HepG2 (cell line): ENCODE results near the gene PCIF1. TPM values are rescaled to one million over a fixed set of nuclear protein-coding genes. Genes with fewer than 3 reads are reported as not detected.
A peak's percentile ranks its signal among the peaks of the same experiment; 100 is the strongest.

Experiments used
- HOXA3 ChIP-seq: sonication (generic); formaldehyde crosslinking; IDR thresholded peaks from 2 replicates; pipeline ENCODE4 v1.5.0; 2020; ENCODE audit warnings: missing genetic modification reagents
- KLF6 ChIP-seq: IDR thresholded peaks from 2 replicates; pipeline ENCODE4 v1.8.0; 2016; ENCODE audit warnings: missing biosample characterization, missing genetic modification reagents
- MNT ChIP-seq: fragments of 450-650 bp; IDR thresholded peaks from 2 replicates; pipeline ENCODE4 v1.6.1; 2016
- MXI1 ChIP-seq: IDR thresholded peaks from 3 replicates; pipeline ENCODE4 v1.6.1; 2012; ENCODE audit warnings: low read depth, low read length, inconsistent platforms, borderline replicate concordance
- PCBP1 ChIP-seq: fragments of 200-400 bp; formaldehyde crosslinking; IDR thresholded peaks from 2 replicates; pipeline ENCODE4 v1.6.1; 2017; ENCODE audit warnings: mild to moderate bottlenecking, low read depth, low read length, borderline replicate concordance
- POGK ChIP-seq: sonication (generic); formaldehyde crosslinking; conservative IDR thresholded peaks from 2 replicates; pipeline ENCODE4 v1.8.0; 2022; ENCODE audit warnings: mild to moderate bottlenecking, moderate library complexity, missing genetic modification reagents
- RAD21 ChIP-seq: fragments of 450-650 bp; formaldehyde crosslinking; IDR thresholded peaks from 2 replicates; pipeline ENCODE4 v1.5.0; 2020; ENCODE audit warnings: mild to moderate bottlenecking
- REXO4 ChIP-seq: sonication (generic); formaldehyde crosslinking; IDR thresholded peaks from 2 replicates; pipeline ENCODE4 v1.8.0; 2022; ENCODE audit warnings: missing genetic modification reagents, mild to moderate bottlenecking, borderline replicate concordance
- SNAPC4 ChIP-seq: sonication (generic); formaldehyde crosslinking; IDR thresholded peaks from 2 replicates; pipeline ENCODE4 v1.4.0; 2020; ENCODE audit warnings: mild to moderate bottlenecking, missing genetic modification reagents
- SOX13 ChIP-seq, 3 experiments: fragments of 450-650 bp in 1 of 3; sonication (generic) in 1 of 3; formaldehyde crosslinking in 1 of 3; IDR thresholded peaks in 2 of 3; conservative IDR thresholded peaks in 1 of 3; 2 replicates each; pipeline versions ENCODE4 v1.5.0 to v1.6.1; 2016 to 2020; ENCODE audit warnings: antibody characterized with exemption in 1 of 3, mild to moderate bottlenecking in 1 of 3, missing compliant biosample characterization in 1 of 3, missing genetic modification reagents in 1 of 3, moderate library complexity in 1 of 3
- ZBTB43 ChIP-seq: sonication (generic); formaldehyde crosslinking; conservative IDR thresholded peaks from 2 replicates; pipeline ENCODE4 v1.4.0; 2020; ENCODE audit warnings: missing genetic modification reagents
- ZGPAT ChIP-seq: IDR thresholded peaks from 2 replicates; pipeline ENCODE4 v1.6.1; 2016; ENCODE audit warnings: mild to moderate bottlenecking
- ZNF616 ChIP-seq: sonication (generic); formaldehyde crosslinking; IDR thresholded peaks from 2 replicates; pipeline ENCODE4 v1.5.0; 2020; ENCODE audit warnings: low read depth, mild to moderate bottlenecking, missing genetic modification reagents
- ZNF7 ChIP-seq: IDR thresholded peaks from 2 replicates; pipeline ENCODE4 v1.6.1; 2016; ENCODE audit warnings: missing biosample characterization, missing genetic modification reagents
- ZNF776 ChIP-seq: sonication (generic); formaldehyde crosslinking; IDR thresholded peaks from 2 replicates; pipeline ENCODE4 v1.4.0; 2020; ENCODE audit warnings: mild to moderate bottlenecking, missing genetic modification reagents
- ZNF841 ChIP-seq: sonication (generic); formaldehyde crosslinking; IDR thresholded peaks from 2 replicates; pipeline ENCODE4 v1.8.1; 2023; ENCODE audit warnings: missing genetic modification reagents, borderline replicate concordance
- polyA plus RNA-seq, 8 experiments: library from polyadenylated mRNA; depleted of rRNA in 3 of 8; stranded (reverse) in 7 of 8; unstranded in 1 of 8; fragments of >200 nt; fragmentation: Illumina TruSeq in 4 of 8; extraction: Trizol in 4 of 8; gene quantifications; 2 replicates each; pipeline versions ENCODE4 v1.2.1 to v1.2.3, GENCODE V29; 2011 to 2016; ENCODE audit warnings: low read depth in 4 of 8, missing spikeins in 1 of 8, mixed read lengths in 1 of 8; ENCODE audit not compliant: insufficient read depth in 1 of 8
- total RNA-seq, 5 experiments: library from RNA; depleted of rRNA; stranded (reverse); fragments of >200 nt; fragmentation: Illumina TruSeq; extraction: Trizol; gene quantifications; 2 replicates each; pipeline ENCODE4 v1.2.3, GENCODE V29; 2016; ENCODE audit warnings: low read depth in 1 of 5

Gene PCIF1
- total and polyA plus RNA-seq, 2 of the 13 experiments (the other 11 are each of a cell fraction or from before 2014, with no cell fraction given), result 20.9 to 24.4 TPM

- TF ChIP-seq ZBTB43 (CRISPR knock-in tag) (peak; percentile 16; the same call in 1 of the 2 replicates), PCBP1 (no peak), ZNF841 (CRISPR knock-in tag) (no peak), KLF6 (peak; percentile 62; the same call in 1 of the 2 replicates), SOX13 (IDR thresholded peaks at IDR 0.05) (no peak), SOX13 (CRISPR knock-in tag; conservative IDR thresholded peaks at IDR 0.05 in 1 of 2, IDR thresholded peaks at IDR 0.05 in 1 of 2) (peak in 1 of 2 experiments; percentile 47; a peak in 1 of 4 replicates), MNT (0 out of 2 replicates have a peak, but pooled peaks have one; percentile 18), ZNF7 (CRISPR knock-in tag) (peak; percentile 10), RAD21 (peak; percentile 88), ZNF616 (CRISPR knock-in tag) (peak; percentile 55; the same call in 1 of the 2 replicates), SNAPC4 (CRISPR knock-in tag) (peak; percentile 35), MXI1 (peak; percentile 82; the same call in 1 of the 3 replicates), ZNF776 (CRISPR knock-in tag) (peak; percentile 87; the same call in 1 of the 2 replicates), HOXA3 (CRISPR knock-in tag) (peak; percentile 80), ZGPAT (CRISPR knock-in tag) (no peak; the same call in 1 of the 2 replicates), POGK (CRISPR knock-in tag) (no peak), REXO4 (no peak)
Measured at GRCh38 chr20:45890077-45890984, 44.2 kb upstream of the PCIF1 start (continued).
